GM10248 (cell line): Measurements from ENCODE around the gene ASB3.

ENCODE experiments used
- CTCF ChIA-PET: fragments of 300-600 bp; sonication (Branson Sonifier 250); formaldehyde crosslinking; extraction: SDS; loops from one replicate; lab custom pipeline; 2021; ENCODE audit warnings: antibody characterized with exemption; lab: Yijun Ruan, JAX
- POLR2A ChIA-PET: fragments of 350-650 bp; sonication (Branson Sonifier 250); formaldehyde crosslinking; extraction: SDS; loops from one replicate; lab custom pipeline; 2020; ENCODE audit warnings: antibody characterized with exemption; lab: Yijun Ruan, JAX
- DNase-seq: peaks from one replicate; pipeline ENCODE4 v3.0.0; 2012; ENCODE audit errors: extremely low spot score
- CTCF ChIP-seq: IDR thresholded peaks from 2 replicates; pipeline ENCODE4 v1.5.1; 2012; ENCODE audit warnings: mild to moderate bottlenecking, low read depth; ENCODE audit errors: extremely low read depth, missing control alignments, control extremely low read depth

The ASB3 gene

GRCh38 chr2:53787614-53788289, 999 bp upstream of the ASB3 start:
- TF ChIP-seq CTCF: no peak
- ChIA-PET CTCF (interaction anchor here (0.6 to 3.3 kb wide), 5 partner anchors 12 to 73 kb away, joined by 3 to 18 read pairs (median 4); partner anchors contain the start of gene CHAC2), POLR2A (interaction anchor here (0.5 to 2.9 kb wide), 2 partner anchors 20 to 181 kb away, joined by 6 to 9 read pairs; partner anchors contain the start of gene CHAC2)
- DNase-seq: no peak

GRCh38 chr2:53786352-53786704, 425 bp downstream of the ASB3 start:
- ChIA-PET CTCF (interaction anchor here (2.2 to 3.3 kb wide), 2 partner anchors 10 to 19 kb away, joined by 12 to 18 read pairs; partner anchors contain the start of gene CHAC2), POLR2A (interaction anchor here (2.9 kb wide), 1 partner anchor 19 kb away, joined by 9 read pairs; the partner anchor contains the start of gene CHAC2)
- no peak for TF ChIP-seq CTCF
- DNase-seq: peak; percentile 16

- POLR2A ChIA-PET: interaction anchor here (2.9 kb wide), 1 partner anchor 18 kb away, joined by 9 read pairs; the partner anchor contains the start of gene CHAC2
- TF ChIP-seq CTCF: no peak
- DNase-seq: no peak
- CTCF ChIA-PET: interaction anchor here (3.3 to 7.6 kb wide), 2 partner anchors 9 to 16 kb away, joined by 18 to 44 read pairs; partner anchors contain the start of gene CHAC2
Measured at GRCh38 chr2:53785366-53785765, 1.4 kb downstream of the ASB3 start.

- CTCF ChIA-PET: interaction anchor here (7.6 kb wide), 1 partner anchor 15 kb away, joined by 44 read pairs; the partner anchor contains the start of gene CHAC2
- TF ChIP-seq CTCF: no peak
- POLR2A ChIA-PET: no interaction called here
- DNase-seq: no peak
Measured at GRCh38 chr2:53784436-53784835, 2.3 kb downstream of the ASB3 start.

- POLR2A ChIA-PET: no interaction called here
- TF ChIP-seq CTCF: no peak
- CTCF ChIA-PET: interaction anchor here (7.6 kb wide), 1 partner anchor 13 kb away, joined by 44 read pairs; the partner anchor contains the start of gene CHAC2
- no peak for DNase-seq
Measured at GRCh38 chr2:53782676-53783075, 4.1 kb downstream of the ASB3 start.

- no peak for TF ChIP-seq CTCF
- no peak for DNase-seq
- ChIA-PET CTCF (interaction anchor here (7.6 kb wide), 1 partner anchor 11 kb away, joined by 44 read pairs; the partner anchor contains the start of gene CHAC2), POLR2A (interaction anchor here (0.5 kb wide), 1 partner anchor 258 kb away, joined by 3 read pairs; no protein-coding TSS in a partner anchor)
Measured at GRCh38 chr2:53780056-53780455, 6.7 kb downstream of the ASB3 start.
